HG03558 (cell line): ENCODE results near the gene GTSE1.
"Not testable (repeated sequence)": the region's sequence is repeated elsewhere in the genome, so short reads cannot be mapped to it uniquely, and the experiment has no call there.

Source experiments
- ATAC-seq: cut with Tn5 transposase; IDR thresholded peaks from one replicate; pipeline ENCODE4 v1.9.1; 2021; ENCODE audit warnings: moderate number of reproducible peaks; ENCODE audit not compliant: unreplicated experiment; ENCODE audit errors: extremely low read depth

The GTSE1 gene

GRCh38 chr22:46296257-46297150, at the start of gene GTSE1:
GTSE1 (plus strand) TSS chr22:46296870; CDS start chr22:46297401, 531 bp downstream.
- peak; percentile 72 for ATAC-seq

DNA sequence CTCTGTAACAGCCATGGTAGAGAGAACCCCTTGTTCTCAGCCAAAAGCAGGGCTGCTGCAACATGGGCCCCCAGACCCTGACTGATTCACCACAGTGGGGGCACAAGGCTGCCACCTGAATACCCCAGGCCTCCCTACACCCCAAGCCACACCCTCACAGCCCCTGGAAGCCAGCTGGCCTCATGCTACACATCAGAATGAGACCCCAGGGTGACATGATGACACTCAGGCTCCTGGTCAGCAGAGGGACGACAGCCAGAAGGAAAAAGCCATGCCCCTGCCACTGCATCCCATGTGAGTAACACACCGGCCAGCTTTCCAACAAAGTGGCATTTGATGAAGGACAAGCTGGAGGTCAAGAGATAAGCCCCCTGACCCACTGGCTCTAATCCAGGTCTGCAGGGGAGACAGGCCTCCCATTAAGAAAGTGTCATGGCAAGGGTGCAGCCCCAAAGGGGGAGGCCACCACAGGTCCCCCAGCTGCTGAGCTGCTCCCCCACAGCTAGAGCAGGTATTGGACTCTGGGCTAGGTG, 49.2 kb upstream of the GTSE1 start:
- ATAC-seq, result no peak

GRCh38 chr22:46250035-46250782, 46.5 kb upstream of the GTSE1 start, which contains the start of gene CDPF1:
CDPF1 (minus strand) TSS chr22:46250293; CDS start chr22:46248284, 2,009 bp downstream.
- peak; percentile 81 for ATAC-seq

DNA sequence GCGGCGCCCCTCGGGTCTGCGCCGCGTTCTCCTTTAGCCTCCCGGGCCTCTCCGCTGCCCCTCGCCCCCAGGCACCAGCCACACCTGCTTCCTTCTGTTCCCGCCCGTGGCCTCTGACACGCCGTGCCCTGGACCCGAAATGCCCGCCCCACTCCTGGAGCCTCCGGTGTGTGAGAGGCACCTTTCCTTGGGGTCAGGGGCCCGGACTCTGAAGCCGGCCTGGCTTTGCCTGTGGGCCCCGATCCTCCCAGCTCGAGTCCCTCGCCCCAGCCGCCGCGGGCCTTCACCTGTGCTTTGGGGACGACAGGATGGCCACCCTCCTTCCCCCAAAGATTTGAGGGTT, 45.9 kb upstream of the GTSE1 start:
- ATAC-seq, result no peak

DNA sequence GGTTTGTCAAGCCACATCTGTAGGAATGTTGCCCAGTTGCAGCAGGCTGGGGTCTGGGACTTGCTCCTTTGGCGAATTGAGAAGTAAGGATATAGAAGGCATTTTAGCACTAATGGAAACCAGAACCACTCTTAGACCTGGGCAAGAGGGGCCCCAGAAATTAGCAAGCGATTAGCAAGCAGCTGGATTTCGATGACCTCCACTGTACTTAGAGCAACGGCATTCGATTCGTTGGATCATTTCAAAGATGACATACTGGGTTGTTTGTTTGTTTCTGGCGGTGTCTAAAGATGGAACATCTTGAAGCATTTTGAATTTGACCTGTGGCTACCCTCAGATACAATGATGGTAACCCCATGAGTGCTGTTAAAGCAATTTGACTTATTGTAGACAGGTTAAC, 45.4 kb upstream of the GTSE1 start:
- no peak for ATAC-seq

GRCh38 chr22:46251816-46252380, 44.8 kb upstream of the GTSE1 start:
- no peak for ATAC-seq

- no peak for ATAC-seq
Observed at GRCh38 chr22:46256358-46256958, 40.2 kb upstream of the GTSE1 start.

DNA sequence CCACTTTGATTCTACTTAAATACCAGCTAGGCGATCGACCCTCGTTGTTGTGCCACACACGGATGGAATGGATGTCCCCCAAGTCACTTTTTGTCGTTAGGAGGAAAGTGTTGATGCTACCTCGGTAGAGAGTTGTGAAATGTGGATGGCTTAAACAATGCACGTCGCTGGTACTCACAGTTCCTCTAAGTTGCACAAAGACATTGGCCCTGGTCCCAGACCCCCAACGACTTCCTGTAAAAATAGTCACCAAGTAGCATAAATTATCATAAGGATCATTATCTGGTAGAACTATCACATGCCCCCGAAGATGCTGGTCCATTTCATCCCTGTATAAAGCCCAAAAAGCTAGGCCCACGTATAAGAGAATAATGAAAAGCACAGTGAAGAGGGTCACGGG, 37.3 kb upstream of the GTSE1 start:
- ATAC-seq, result no peak

DNA sequence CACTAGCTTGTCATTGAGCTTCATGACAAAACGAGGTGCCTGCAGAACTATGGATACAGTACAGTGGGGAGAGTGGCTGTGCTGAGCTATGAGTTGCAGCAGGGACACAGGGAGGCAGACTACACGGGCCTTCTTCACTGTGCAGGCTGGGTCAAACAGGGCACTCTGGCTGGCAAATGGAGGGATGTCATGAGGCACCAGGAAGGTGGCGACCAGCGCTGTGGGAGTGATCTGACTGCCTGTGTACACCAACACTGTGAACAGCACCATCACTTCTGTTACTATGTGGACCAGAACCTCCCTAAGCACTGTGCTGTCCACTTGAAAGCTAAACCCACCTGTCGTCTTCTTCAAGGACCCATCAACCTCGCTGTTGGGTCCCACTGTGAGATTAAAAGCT, 36.6 kb upstream of the GTSE1 start:
- ATAC-seq, result no peak

DNA sequence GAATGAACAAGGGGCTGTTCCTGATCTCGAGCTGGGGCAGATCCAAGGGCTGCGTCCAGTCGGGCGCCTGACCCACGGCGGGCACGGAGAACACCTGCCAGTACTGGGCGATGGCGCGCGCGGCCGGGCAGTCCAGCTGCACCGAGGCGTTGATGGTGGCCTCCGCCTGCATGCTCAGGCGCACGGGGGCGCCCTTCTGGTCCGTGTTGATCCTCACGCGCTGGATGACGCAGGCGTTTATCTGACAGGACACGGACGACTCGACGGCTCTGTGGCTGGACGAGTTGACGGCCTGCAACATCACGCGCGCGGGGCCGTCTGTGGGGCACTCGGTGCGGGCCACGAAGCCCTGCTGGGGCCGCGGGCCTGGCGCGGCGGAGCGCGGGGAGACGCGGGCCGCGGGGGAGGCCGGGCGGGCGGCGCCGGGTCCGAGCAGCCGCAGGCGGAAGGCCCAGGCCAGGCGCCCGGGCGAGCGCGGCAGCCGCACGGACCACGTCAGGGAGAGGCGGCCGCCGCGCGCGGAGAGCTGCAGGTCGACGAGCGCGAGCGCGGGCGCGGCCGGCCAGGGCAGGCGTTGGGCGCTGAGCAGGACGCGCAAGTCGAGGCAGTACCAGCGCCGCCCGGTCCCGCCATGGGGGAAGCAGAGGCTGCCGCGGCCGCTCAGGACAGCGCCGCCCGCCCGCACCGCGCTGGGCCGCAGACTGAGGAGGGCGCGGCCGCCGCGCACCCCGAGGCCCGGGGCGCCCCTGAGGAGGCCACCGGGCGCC, 34.0 kb upstream of the GTSE1 start:
- ATAC-seq, result no peak

- ATAC-seq, result no peak
Observed at GRCh38 chr22:46263216-46263590, 33.5 kb upstream of the GTSE1 start, which contains the start of gene PKDREJ. PKDREJ (minus strand) TSS chr22:46263343; CDS start chr22:46263322, 21 bp downstream.

DNA sequence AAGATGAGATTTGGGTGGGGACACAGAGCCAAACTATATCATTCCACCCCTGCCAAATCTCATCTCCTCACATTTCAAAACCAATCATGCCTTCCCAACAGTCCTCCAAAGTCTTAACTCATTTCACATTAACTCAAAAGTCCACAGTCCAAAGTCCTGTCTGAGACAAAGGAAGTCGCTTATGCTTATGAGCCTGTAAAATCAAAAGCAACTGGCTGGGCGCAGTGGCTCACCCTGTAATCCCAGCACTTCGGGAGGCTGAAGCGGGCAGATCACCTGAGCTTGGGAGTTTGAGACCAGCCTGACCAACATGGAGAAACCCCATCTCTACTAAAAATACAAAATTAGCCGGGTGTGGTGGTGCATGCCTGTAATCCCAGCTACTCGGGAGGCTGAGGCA, 32.1 kb upstream of the GTSE1 start:
- not testable (repeated sequence) for ATAC-seq

DNA sequence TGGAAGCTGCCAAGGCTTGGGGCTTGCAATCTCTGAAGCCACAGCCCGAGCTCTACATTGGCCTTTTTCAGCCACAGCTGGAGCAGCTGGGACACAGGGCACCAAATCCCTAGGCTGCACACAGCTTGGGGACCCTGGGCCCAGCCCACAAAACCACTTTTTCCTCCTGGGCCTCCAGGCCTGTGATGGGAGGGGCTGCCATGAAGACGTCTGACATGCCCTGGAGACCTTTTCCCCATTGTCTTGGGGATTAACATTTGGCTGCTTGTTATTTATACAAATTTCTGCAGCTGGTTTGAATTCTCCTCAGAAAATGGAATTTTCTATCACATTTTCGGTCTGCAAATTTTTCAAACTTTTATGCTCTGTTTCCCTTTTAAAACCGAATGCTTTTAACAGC, 31.0 kb upstream of the GTSE1 start:
- not testable (repeated sequence) for ATAC-seq

DNA sequence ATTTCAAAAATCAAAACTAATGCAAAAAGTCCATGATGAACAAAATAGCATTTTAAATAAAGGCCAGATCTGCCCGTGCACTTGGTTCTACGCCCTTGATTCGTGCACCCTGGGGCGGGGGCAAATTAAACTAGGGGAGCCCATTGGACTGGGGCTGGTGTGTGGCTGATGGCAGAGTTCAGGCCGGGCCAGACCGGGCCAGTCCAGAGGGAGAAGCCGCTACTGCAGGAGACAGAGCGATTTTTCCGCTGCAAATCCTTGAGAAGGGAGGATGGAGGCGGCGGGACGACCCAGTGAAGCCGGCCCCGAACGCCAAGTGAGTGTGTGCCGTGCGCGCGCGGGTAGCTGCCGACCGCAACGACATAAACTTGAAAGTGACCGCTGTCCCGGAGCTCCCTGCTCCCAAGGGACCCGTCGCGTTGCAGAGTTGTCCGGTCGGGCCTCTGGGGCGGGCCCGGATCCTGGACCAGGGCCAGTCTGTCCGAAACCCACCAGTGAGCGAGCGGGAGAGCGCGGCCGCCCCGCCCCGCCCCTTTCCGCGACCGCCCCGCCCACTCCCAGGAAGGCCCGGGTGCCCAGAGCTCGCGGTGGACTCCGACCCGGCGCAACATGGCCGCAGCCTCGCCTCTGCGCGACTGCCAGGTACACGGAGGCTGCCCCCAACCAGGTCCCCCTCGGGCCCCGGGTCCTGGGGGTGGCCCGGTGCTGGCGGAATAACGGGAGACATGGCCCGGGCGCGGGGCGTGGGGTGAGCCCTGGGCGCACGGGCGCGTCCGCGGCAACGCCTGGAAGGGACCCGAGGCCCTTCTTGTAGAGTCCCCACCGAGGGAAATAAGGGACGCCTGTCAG, 29.0 kb upstream of the GTSE1 start, which contains the start of gene TTC38:
Gene TTC38 (plus strand): TSS at position 578 of the 849 bp plus-strand sequence. CDS start 32 bp downstream, at position 610.
- ATAC-seq, result no peak

GRCh38 chr22:46269564-46269963, 27.1 kb upstream of the GTSE1 start:
- no peak for ATAC-seq

GRCh38 chr22:46272196-46272595, 24.5 kb upstream of the GTSE1 start:
- no peak for ATAC-seq

DNA sequence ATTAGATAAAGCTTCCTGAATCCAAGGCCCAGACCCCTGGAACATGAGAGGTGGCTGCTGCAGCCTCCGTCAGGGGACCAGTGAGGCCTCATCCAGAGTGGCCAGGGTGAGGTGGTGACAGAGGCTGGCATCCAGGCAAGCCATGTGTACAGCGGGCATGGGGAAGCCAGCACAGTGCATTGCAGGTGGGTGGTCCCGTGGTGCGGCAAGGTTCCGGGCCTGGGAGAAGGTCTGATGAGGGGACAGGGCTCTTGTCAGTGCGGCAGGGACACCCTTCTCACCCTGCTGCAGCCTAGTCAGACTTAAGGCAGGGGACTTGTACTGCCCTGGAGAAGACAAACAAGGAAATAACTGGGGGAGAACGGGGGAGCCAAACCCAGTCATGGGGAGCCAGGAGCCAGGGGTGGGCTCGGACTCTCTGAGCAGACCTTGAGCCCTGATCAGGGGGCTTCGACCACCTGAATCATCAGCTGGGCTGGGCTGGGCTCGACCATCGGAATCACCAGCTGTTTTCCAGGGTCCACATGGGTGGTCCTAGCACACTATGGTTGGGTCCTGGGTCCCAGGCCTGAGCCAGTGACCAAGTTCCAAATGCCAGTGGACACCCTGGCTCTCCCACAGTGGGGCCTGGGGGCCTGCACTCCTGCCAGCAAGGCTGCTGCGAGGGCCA, 23.8 kb upstream of the GTSE1 start:
- no peak for ATAC-seq
